ENCODE measurements around the gene CRYAB.
A peak's percentile ranks its signal among the peaks of the same experiment; 100 is the strongest.
"Not testable (repeated sequence)": the region's sequence is repeated elsewhere in the genome, so short reads cannot be mapped to it uniquely, and the experiment has no call there.

CRYAB gene

DNA sequence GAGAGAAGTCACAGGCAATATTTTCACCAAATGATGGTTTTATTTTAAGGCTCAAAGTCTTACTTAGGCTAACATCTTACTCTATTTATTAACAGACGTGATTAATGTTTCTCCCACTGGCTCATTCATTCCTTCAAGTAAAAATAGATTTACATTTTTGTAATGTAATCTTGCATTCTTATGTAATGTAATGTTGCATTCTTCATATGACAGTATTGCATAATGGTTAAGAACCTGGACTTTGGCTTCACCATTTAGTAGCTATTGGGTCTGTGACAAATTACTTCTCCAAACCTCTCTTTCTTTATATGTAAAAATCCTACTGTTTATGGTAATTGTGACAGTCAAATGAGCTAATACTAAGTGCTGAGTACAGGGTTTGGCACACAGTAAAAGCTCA lies 22.3 kb upstream of the CRYAB start:
- DNase-seq (ENCODE audit: low spot score), result no peak

DNA sequence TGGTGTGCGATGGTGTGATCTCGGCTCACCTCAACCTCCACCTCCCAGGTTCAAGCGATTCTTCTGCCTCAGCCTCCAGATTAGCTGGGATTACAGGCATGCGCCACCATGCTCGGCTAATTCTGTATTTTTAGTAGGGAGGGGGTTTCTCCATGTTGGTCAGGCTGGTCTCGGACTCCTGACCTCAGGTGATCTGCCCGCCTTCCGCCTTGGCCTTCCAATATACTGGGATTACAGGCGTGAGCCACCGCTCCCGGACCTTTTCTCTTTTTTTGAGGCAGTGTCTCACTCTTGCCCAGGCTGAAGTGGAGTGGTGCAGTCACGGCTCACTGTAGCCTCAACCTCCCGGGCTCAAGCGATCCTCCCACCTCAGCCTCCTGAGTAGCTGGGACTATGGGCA lies 21.6 kb upstream of the CRYAB start:
- DNase-seq (ENCODE audit: low spot score), result not testable (repeated sequence)

DNA sequence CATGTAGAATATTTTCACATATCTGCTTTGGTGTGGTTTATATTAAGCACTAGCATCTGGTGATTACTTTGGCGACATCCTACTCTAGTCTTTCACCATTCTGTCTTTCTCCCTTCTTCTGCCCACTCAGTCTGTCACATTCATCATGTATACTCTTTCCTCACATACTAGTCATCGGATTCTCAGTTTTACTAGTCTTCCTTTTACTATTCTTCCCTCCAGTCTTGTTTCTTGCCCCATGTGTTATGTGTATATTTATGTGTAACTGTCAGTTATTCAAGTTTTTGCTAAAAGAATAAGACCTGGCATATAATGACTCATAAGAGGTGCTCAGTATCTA lies 21.0 kb upstream of the CRYAB start:
- DNase-seq (ENCODE audit: low spot score), result no peak

DNA sequence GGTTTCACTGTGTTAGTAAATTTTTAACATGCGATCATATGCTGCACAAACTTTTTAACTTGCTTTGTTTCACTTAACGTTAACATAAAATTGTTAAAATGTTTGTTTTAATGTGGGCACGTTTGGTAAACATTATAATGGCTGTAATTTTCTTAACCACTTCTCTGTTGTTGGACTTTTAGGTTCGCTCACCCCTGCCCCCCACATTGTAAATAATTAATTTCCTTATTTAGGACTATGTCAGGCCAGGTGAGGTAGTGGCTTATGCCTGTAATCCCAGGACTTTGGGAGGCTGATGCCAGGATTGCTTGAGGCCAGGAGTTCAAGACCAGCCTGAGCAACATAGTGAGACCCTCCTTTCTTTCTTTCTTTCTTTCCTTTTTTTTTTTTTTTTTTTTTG lies 18.9 kb upstream of the CRYAB start:
- DNase-seq (ENCODE audit: low spot score), result no peak

- DNase-seq (ENCODE audit: low spot score), result peak; percentile 99
These were observed 15.2 kb upstream of the CRYAB start for GRCh38 chr11:111926505-111927391.

DNA sequence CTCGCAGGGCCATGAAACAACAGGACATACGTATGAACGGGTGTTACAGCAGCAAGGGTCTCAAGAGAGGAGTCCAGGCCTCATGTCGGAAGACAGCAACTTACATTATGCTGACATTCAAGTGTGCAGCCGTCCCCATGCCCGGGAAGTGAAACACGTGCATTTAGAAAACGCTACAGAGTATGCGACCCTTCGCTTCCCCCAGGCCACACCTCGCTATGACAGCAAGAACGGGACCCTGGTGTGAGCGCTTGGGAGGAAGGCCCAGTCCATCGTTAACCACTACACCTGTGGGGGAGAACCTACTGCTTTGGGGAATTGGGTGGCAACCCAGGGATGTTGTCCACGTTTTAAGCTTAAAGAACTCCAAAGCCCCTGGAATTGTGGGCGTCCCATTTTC lies 14.4 kb upstream of the CRYAB start:
- no peak for DNase-seq (ENCODE audit: low spot score)

DNA sequence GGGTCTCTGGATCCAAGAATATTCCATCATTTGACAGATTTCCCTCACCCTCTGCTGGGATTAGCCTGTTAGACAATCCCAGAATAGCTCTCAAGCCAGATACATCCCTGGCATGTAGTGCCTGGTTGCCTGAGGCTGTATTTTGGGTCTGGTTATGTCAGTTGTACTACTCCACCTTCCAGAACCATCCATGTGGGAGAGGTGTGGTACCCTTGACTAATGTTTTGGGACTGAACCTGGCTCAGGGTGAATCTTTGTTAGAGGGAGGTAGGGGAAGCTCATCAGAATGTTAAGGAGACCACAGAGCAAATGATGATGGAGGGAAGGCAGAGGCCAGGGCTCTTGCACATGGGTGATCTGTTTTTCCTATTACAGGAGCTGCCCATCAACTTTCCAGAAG lies 12.4 kb upstream of the CRYAB start:
- no peak for DNase-seq (ENCODE audit: low spot score)

- DNase-seq (ENCODE audit: low spot score), result no peak
These were observed 11.8 kb upstream of the CRYAB start for GRCh38 chr11:111923351-111923788.

GRCh38 chr11:111922803-111923202 lies 11.2 kb upstream of the CRYAB start:
- no peak for DNase-seq (ENCODE audit: low spot score)

DNA sequence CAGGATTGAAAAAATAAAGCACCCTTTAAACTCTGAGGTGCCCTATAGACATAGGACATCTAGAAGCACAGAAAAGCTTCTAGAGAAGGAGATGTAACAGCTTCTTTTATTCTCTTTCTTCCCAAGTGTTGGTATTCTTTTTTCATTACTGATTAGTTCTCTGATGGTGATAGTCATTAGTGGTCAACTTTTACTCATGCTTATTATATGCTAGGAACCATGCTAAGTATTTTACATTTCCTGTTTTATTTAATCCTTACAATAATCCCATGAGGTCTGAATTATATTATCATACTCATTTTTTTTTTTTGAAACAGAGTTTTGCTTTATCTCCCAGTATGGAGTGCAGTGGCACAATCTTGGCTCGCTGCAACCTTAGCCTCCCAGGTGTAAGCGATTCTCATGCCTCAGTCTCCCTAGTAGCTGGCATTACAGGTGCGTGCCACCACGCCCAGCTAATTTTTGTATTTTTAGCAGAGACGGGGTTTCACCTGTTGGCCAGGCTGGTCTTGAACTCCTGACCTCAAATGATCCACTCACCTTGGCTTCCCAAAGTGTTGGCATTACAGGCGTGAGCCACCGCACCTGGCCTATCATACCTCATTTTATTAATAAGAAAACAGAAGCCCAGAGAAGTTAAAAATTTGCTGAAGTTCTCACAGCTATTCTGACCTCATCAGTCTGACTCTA lies 10.1 kb upstream of the CRYAB start:
- DNase-seq (ENCODE audit: low spot score), result no peak

- no peak for DNase-seq (ENCODE audit: low spot score)
These were observed 9.3 kb upstream of the CRYAB start for GRCh38 chr11:111920908-111921307.

- no peak for DNase-seq (ENCODE audit: low spot score)
These were observed 7.1 kb upstream of the CRYAB start, which contains the start of gene C11orf52 for GRCh38 chr11:111918390-111919256. Gene C11orf52, plus strand, starts transcription at chr11:111918913. Its CDS starts 60 bp downstream, at chr11:111918973.

GRCh38 chr11:111917788-111918187 lies 6.2 kb upstream of the CRYAB start:
- DNase-seq (ENCODE audit: low spot score), result no peak

DNA sequence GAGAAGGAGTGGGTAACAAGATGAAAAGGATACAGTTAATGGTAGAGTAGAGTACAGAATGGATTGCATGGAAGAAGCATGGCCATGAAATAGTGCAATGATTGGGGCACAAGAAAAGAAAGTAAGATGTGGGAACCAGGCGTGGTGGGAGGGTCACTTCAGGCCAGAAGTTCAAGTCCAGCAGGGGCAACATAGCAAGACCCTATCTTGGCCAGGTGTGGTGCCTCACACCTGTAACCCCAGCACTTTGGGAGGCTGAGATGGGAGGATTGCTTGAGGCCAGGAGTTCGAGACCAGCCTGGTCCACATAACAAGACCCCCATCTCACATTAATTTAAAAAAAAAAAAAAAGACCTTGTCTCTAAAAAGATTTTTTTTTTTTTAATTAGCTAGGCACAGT lies 5.7 kb upstream of the CRYAB start:
- no peak for DNase-seq (ENCODE audit: low spot score)

DNA sequence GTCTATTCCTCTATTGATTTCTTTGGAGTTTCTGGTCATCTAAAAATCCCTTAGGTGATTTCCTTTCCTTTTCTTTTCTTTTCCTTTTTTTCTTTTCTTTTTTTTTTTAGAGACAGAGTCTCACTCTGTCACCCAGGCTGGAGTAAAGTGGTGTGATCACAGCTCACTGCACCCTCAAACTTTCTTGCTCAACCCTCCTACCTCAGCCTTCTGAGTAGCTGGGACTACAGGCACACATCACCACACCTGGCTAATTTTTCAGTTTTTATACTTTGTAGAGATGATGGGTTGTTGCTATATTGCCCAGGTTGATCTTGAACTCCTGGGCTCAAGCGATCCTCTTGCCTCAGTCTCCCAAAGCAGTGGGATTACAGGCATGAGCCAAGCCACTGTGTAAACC lies 5.2 kb upstream of the CRYAB start:
- no peak for DNase-seq (ENCODE audit: low spot score)

- DNase-seq (ENCODE audit: low spot score), result peak; percentile 97
These were observed 2.4 kb upstream of the CRYAB start for GRCh38 chr11:111913997-111914396.

DNA sequence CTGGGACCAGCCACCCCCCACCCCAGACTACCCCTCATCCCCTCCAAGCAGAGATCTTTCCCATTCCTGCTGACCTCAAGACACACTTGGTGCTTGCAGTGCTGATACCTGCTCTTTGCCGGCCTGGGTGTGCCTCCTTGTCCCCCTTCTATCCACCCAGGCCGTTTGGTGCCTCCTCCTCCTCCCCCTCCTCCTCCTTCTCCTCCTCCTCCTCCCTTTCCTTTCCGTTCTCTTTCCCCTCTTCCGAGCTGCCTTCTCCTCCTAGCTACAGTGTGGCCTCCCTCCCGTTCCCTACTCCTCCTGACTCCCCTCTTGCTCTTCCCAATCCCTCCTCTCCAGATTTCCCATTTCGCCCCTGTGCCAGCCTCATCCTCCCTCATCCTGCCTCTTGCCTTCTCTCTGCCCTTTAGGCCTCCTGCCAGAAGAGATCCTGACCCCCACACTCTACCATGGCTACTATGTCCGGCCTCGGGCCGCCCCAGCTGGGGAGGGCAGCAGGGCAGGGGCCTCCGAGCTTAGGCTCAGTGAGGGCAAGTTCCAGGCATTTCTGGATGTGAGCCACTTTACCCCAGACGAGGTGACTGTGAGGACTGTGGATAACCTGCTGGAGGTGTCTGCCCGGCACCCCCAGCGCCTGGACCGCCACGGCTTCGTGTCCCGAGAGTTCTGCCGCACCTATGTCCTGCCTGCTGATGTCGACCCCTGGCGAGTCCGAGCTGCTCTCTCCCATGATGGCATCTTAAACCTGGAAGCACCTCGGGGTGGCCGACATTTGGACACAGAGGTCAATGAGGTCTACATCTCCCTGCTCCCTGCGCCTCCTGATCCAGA lies 1.7 kb upstream of the CRYAB start:
- DNase-seq (ENCODE audit: low spot score), result peak; percentile 61

- DNase-seq (ENCODE audit: low spot score), result peak; percentile 52
These were observed 965 bp upstream of the CRYAB start, which contains the start of gene HSPB2 for GRCh38 chr11:111912535-111912934. Gene HSPB2, plus strand, starts transcription at chr11:111912734. Its CDS starts 96 bp downstream, at chr11:111912830.

DNA sequence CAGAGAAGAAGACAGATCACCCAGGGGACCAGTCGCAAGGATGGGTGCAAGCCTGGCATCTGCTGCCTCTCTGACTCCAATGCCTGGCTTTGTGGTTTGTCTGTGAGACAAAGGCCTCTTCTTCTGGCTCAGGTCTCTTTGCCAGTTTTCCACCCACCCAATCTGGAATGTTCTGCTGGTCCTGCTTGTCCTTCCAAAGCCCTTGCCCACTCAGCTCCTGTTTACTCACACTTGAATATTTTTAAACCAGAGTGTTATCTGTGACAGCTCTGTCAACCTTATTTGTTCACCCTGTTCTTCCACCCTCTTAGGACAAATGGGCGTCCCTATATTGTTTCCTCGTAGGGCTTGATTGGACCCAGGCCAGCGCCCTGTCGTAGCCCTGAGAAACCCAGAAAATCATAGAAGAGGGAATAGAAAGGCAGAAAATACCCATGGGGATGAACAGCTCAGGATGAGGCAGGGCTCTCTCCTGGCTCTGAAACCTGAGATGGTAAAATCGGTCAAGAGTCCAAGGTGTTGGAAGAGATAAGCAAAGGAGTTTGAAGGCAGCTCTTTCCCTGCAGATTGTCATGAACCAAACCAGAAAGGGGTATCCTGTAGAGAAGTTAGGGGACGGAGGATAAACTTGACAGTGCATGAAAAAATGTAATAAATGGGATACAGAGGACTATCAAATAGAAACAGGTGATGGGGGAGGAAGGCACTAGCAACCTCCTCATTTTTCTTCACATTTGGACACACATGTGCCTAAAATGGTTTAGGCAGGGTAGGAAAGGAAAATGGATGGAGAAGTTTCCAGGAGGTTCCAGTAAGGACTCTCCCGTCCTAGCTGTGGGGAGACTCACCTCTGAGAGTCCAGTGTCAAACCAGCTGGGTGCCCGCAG lies 651 bp downstream of the CRYAB start:
- DNase-seq (ENCODE audit: low spot score), result peak; percentile 97

DNA sequence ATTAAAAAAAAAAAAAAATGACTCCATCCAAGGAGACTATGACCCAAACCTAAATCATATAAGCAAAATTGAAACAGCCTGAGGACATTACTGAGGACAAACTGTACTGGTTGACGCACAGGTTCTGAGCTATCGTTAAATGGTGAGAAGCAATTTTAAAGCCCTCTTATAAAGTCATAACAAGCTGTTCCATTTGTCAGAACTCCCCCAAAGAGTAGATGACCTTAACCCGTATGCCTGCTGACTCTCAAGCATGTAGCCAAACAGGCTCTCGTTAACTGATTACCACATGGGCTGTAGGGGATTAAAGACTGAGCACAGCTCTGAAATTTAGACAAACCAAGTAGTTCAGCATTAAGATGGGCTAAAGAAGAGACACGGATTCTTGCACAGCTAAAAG lies 2.2 kb downstream of the CRYAB start:
- DNase-seq (ENCODE audit: low spot score), result peak; percentile 37

Data from globus pallidus (tissue), 1 donor.